GM18868 (cell line): ENCODE data around the gene SHISA9.

ENCODE experiments used
- ATAC-seq: cut with Tn5 transposase; IDR thresholded peaks from one replicate; pipeline ENCODE4 v1.9.1; 2021; ENCODE audit warnings: mild to moderate bottlenecking, moderate library complexity; ENCODE audit not compliant: unreplicated experiment

The SHISA9 gene

DNA sequence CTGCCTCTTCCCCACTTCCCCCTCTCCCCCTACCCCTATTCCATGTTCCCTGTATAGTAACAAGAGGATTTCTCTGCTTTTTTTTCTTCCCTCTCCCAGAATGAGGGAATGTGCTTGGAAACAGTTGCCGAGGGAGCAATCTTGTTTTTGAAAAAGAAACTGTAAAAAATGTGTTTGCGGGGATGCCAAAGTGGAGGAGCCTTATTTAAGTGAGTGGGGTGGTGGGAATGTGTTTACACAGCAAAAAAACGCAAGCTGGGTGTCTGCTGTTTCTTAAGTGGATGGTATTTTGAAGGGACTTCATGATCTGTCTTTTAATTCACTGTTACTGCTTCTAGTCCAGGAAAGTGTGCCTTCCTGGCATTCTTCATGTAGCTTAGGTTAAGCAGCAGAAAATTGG is 254.4 kb downstream of the SHISA9 start:
- ATAC-seq = no peak

DNA sequence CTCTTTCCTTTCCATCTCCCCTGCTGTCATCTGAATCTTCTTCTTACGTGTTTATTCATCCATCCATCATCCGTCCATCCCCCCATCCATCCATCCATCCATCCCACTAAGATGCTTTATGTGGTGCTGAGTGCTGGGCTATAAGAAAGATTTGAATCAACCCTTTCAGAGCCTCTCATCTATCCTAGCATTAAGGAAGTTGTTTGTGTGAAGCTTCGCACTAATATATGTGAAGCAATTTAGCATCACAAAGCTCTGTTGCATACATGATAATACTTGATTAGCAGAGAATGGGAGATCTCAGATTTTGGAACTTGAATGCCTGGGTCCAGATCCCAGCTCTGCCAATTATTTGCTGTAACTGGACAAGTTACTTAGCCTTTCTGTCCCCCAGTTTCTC is 255.7 kb downstream of the SHISA9 start:
- no peak for ATAC-seq

DNA sequence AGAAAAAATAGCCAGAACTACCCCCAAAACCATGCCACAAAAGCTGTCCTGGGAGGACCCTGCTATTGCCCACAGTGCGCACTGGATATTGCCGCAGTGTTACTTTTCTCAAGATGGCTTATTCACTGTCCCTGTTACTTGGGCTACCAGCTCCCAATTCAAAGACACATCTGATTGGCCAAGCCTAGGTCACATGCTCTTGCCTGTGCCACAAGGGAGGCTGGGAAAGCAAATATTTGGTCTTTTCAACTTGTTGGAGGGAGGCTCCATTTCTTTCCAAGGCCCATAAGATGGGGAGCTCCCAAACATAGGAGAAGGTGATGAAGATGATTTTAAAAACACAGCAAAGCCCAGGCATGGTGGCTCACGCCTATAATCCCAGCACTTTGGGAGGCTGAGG is 257.0 kb downstream of the SHISA9 start:
- no peak for ATAC-seq

- ATAC-seq = no peak
Measured at GRCh38 chr16:13165024-13165423, 263.6 kb downstream of the SHISA9 start.

- no peak for ATAC-seq
Measured at GRCh38 chr16:13168091-13168572, 266.7 kb downstream of the SHISA9 start.

DNA sequence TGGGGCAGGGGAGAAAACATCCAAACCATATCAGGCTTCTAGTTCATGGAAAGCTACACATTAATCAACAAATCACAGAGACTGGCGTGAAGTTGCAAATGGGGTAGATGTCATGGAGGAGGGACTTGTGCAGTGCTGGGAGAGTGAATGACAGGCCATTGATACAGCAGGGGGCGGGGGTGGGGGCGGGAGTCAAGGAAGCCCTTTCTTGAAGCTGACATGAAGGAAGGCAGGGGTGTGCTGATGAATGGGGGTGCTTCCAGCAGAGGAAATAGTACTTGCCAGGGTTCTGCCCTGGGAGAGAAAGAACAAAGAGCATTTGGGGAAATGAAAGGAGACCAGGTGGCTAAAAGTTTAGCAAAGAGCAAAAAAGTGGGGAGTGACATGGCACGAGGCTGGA is 269.9 kb downstream of the SHISA9 start:
- no peak for ATAC-seq

DNA sequence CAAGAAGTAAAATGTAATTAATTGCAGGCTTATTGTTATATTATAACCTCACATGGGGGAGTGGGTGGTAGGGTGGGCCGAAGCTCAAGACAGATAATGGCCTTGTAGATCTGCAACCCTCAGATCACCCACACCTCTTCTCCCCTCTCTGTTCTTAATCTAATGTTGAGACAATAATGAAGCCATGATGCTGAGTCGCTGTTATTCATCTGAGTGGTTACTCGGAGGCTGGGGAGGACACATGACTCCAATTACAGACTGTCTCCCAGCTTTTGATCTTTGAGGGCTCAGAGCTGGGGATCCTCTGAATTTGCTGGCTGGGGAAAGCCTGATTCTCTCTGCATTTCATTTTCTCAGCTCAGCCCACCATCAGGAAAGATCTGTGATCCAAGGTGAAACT is 275.3 kb downstream of the SHISA9 start:
- no peak for ATAC-seq

- no peak for ATAC-seq
Measured at GRCh38 chr16:13178318-13178717, 276.9 kb downstream of the SHISA9 start.

- no peak for ATAC-seq
Measured at GRCh38 chr16:13181432-13181831, 280.0 kb downstream of the SHISA9 start.

- no peak for ATAC-seq
Measured at GRCh38 chr16:13186813-13187212, 285.4 kb downstream of the SHISA9 start.

DNA sequence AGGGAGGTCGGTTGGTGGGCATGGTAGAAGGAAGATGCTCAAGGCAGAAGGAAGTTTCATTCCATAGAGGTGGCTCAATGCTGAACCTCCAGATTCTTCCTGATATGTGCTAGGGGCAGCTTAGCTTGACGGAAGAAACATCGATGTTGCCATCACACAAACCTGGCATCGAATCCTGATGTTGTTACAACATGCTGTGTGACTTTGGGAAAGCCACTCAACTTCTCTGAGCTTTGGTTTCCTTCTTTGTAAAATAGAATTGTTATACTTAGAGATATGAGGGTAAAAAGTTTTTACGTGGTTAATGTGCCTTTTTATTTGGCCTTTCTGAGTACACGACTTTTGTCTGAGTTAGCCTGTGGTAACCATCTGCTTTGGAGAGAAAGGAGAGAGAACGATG is 287.9 kb downstream of the SHISA9 start:
- ATAC-seq = no peak

- ATAC-seq = no peak
Measured at GRCh38 chr16:13193721-13194120, 292.3 kb downstream of the SHISA9 start.

- no peak for ATAC-seq
Measured at GRCh38 chr16:13194766-13195165, 293.4 kb downstream of the SHISA9 start.

DNA sequence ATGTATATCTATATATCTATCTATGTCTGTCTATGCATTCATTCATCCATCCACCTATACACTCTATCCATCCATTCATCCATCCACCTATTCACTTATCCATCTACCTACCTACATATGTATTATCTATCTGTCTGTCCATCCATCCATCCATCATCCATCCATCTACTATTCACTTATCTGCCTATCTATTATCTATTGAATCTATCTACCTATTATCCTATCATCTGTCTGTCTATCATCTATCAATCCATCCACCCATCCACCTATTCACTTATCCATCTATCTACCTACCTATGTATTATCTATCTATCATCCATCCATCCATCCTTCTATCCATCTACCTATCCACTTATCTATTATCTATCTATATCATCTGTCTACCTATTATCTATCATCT is 302.3 kb downstream of the SHISA9 start:
- ATAC-seq = no peak

DNA sequence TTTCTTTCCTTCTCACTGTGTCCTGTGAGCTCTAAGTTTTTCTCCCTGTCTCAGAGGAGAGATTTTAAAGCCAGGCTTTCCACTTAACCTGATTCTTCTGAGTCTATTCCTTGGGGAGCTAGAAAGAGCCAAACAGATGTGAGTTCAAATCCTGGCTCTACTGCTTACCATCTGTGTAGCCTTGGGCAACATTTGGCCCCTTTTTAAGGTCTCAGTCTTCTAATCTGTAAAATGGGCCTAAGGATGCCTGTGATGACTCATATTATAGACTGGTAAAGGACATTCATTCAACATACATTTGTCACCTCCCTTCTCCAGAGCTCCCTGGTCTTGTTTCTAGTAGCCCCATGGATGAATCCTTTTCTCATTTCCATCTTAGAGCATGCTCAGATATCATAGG is 304.0 kb downstream of the SHISA9 start:
- no peak for ATAC-seq

- ATAC-seq = no peak
Measured at GRCh38 chr16:13206606-13207005, 305.2 kb downstream of the SHISA9 start.

- no peak for ATAC-seq
Measured at GRCh38 chr16:13207151-13207550, 305.8 kb downstream of the SHISA9 start.

- no peak for ATAC-seq
Measured at GRCh38 chr16:13223666-13224065, 322.3 kb downstream of the SHISA9 start.

DNA sequence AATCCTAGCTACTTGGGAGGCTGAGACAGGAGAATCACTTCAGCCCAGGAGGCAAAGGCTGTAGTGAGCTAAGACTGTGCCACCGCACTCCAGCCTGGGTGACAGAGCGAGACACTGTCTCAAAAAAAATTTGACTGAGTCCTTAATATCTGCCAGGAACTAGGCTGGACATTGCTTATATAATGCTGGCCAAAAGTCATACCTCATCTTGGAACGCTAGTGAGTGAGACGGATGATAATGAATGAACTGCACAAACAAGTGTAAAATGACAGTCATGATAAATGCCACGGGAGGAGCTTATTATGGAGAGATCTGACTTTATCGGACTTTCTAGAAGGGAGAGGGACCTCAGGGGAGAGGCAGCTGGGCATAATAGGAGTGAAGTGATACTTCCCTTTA is 327.6 kb downstream of the SHISA9 start:
- no peak for ATAC-seq

GRCh38 chr16:13231365-13231764 is 330.0 kb downstream of the SHISA9 start:
- no peak for ATAC-seq

- no peak for ATAC-seq
Measured at GRCh38 chr16:13234999-13235398, 333.6 kb downstream of the SHISA9 start.

DNA sequence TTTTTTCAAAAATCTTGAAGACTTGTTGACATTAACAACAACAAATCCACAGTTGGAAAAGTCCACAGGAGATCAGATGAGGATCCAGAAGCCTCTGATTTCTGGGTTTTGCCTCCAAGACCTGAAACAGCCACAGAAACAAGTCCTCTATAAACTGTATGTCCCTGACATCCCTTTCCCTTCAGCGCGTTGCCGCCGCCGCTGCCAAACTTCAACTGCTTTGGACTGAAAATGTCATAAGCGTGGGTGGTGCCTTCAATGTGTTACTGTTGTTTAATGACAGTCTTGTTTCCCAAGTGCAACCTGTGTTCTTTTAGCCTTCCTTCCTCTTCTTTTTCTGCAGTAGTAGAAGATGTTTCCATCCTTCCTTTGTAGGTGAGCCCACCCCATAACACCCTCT is 334.9 kb downstream of the SHISA9 start:
- no peak for ATAC-seq

GRCh38 chr16:13238182-13238581 is 336.8 kb downstream of the SHISA9 start:
- ATAC-seq = no peak

- no peak for ATAC-seq
Measured at GRCh38 chr16:13242201-13242600, 340.8 kb downstream of the SHISA9 start.
